ENCODE measurements around the gene FAM81A.

GRCh38 chr15:59392299-59392698 is 45.7 kb upstream of the FAM81A start:
- TF ChIP-seq CTCF (IDR thresholded peaks at IDR 0.05) (no peak), EP300 (IDR thresholded peaks at IDR 0.05; ENCODE audit: low read depth) (no peak)

Data from transverse colon (tissue), 3 donors.